Measurements from ENCODE around the gene HEBP1. TPM values are rescaled to one million over a fixed set of nuclear protein-coding genes. Genes with fewer than 3 reads are reported as not detected.

The HEBP1 gene
- total and polyA plus RNA-seq, 4 donors, result 40.5 to 62.7 (median 53.7) TPM

DNA sequence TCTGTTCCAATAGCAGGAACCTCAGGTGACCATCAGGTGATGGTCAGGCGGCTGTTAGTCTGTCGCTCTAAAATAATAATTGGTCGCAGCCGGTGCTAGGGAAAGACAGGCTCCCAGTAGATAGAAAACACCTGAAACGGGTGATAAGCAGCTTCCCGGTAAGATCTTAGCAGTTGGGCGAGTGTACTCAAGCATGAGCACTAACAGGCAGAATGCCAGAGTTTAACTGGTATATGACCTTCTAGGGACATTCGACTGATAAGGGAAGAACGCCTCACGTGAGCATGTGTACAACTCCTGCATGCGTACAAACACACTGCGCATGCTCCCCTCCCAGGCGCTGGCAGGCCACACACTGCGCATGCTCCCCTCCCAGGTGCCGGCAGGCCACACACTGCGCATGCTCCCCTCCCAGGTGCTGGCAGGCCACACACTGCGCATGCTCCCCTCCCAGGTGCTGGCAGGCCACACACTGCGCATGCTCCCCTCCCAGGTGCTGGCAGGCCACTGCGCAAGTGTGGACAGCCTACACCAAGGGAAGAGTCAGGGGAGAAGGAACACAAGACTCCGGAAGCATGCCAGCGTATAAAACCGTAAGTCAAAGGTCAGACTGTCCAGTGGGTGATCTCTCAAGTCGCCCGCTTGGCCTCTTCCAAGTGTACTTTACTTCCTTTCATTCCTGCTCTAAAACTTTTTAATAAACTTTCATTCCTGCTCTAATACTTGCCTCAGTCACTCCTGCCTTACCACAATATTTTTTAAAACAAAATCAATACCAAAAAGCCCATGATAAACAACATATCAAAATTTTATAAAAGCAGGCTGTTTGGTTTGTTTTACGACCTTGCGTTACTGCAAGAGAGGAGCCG is 72.6 kb downstream of the HEBP1 start:
- peak; percentile 74 for ATAC-seq (ENCODE audit: insufficient read depth, low FRiP score)
- TF ChIP-seq, protein P1, sequence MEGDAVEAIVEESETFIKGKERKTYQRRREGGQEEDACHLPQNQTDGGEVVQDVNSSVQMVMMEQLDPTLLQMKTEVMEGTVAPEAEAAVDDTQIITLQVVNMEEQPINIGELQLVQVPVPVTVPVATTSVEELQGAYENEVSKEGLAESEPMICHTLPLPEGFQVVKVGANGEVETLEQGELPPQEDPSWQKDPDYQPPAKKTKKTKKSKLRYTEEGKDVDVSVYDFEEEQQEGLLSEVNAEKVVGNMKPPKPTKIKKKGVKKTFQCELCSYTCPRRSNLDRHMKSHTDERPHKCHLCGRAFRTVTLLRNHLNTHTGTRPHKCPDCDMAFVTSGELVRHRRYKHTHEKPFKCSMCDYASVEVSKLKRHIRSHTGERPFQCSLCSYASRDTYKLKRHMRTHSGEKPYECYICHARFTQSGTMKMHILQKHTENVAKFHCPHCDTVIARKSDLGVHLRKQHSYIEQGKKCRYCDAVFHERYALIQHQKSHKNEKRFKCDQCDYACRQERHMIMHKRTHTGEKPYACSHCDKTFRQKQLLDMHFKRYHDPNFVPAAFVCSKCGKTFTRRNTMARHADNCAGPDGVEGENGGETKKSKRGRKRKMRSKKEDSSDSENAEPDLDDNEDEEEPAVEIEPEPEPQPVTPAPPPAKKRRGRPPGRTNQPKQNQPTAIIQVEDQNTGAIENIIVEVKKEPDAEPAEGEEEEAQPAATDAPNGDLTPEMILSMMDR (IDR thresholded peaks at IDR 0.05; ENCODE audit: control extremely low read depth, extremely low read depth), result no peak
- H3K9me3 ChIP-seq (ENCODE audit: control insufficient read depth in 4 of 4, insufficient read depth in 3 of 4, low read length in 3 of 4), result no peaks in the 10 kb centered on the region
- H3K27ac ChIP-seq (ENCODE audit: low read depth in 1 of 2, low read length in 1 of 2), result no peak overlapping the region
- H3K27me3 ChIP-seq (ENCODE audit: control insufficient read depth in 3 of 3, insufficient read depth in 3 of 3, low read length in 2 of 3), result no peaks in the 10 kb centered on the region
- no peaks in the 10 kb centered on the region for H3K4me1 ChIP-seq (ENCODE audit: control insufficient read depth in 5 of 5, insufficient read depth in 5 of 5, low read length in 5 of 5)
- no peak overlapping the region for H3K4me3 ChIP-seq
- DNase-seq, result peak; percentile 72 to 83 (median 79)
- no peak overlapping the region for H3K9ac ChIP-seq (ENCODE audit: insufficient read depth in 1 of 2, low read length in 2 of 2)
- WGBS, 2 donors, result 52 to 67% methylated on average over 26 to 27 of the region's 27 CpGs
- H3K36me3 ChIP-seq (ENCODE audit: control insufficient read depth in 4 of 4, insufficient read depth in 4 of 4, low read length in 4 of 4), result no peaks in the 10 kb centered on the region

DNA sequence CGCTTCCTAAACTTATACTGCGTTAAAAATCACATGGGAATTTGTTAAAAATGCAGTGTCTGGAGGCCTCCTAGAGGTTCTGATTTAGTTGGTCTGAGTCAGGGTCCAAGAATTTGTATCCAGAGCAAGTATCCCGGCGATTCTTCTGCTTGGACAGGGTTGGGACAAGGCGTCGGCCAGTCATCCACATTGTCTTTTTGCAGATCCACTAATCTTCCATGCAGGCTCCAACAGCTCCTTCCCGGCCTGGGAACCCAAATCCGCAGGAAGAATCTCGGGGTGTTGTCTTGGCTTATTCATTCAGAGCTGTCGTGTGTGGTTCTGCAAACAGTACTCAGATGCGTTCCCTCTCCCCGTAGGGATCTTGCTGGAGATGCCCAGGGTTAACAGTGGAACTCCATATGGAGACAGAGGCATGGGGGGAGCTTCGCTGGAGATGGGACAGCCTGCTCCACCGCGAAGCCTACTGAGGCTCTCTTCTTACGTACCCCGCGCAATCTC is 73.4 kb downstream of the HEBP1 start:
- H3K4me3 ChIP-seq, result no peak overlapping the region
- TF ChIP-seq, protein P1 (IDR thresholded peaks at IDR 0.05; ENCODE audit: control extremely low read depth, extremely low read depth), result no peak
- no peaks in the 10 kb centered on the region for H3K4me1 ChIP-seq (ENCODE audit: control insufficient read depth in 5 of 5, insufficient read depth in 5 of 5, low read length in 5 of 5)
- ATAC-seq (ENCODE audit: insufficient read depth, low FRiP score), result no peak
- H3K27me3 ChIP-seq (ENCODE audit: control insufficient read depth in 3 of 3, insufficient read depth in 3 of 3, low read length in 2 of 3), result no peaks in the 10 kb centered on the region
- DNase-seq, result no peak
- no peak overlapping the region for H3K9ac ChIP-seq (ENCODE audit: insufficient read depth in 1 of 2, low read length in 2 of 2)
- H3K36me3 ChIP-seq (ENCODE audit: control insufficient read depth in 4 of 4, insufficient read depth in 4 of 4, low read length in 4 of 4), result no peaks in the 10 kb centered on the region
- WGBS, 2 donors, result 89 to 94% methylated on average over 18 of the region's 18 CpGs
- H3K27ac ChIP-seq (ENCODE audit: low read depth in 1 of 2, low read length in 1 of 2), result no peak overlapping the region
- H3K9me3 ChIP-seq (ENCODE audit: control insufficient read depth in 4 of 4, insufficient read depth in 3 of 4, low read length in 3 of 4), result no peaks in the 10 kb centered on the region

DNA sequence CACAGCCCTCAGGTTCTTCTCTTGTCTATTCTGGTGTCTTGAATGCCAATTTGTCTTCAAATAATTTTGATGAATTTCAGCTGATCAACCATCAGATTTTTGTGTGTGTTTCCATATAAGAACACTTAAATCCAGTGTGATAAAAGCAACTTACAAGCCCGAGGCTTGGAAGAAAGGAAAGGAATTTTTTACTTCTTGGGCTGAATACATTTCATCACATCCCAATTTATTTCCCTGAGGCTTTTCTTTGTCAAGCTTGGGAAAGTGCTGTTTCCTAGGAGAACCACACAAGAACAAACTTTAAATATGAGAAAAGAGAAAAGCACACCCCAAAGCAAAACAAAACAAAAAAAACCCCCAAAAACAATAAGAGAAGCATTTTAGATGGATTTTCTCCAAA is 74.7 kb downstream of the HEBP1 start:
- no peaks in the 10 kb centered on the region for H3K4me1 ChIP-seq (ENCODE audit: control insufficient read depth in 5 of 5, insufficient read depth in 5 of 5, low read length in 5 of 5)
- H3K27ac ChIP-seq (ENCODE audit: low read depth in 1 of 2, low read length in 1 of 2), result no peak overlapping the region
- H3K9me3 ChIP-seq (ENCODE audit: control insufficient read depth in 4 of 4, insufficient read depth in 3 of 4, low read length in 3 of 4), result no peaks in the 10 kb centered on the region
- no peaks in the 10 kb centered on the region for H3K27me3 ChIP-seq (ENCODE audit: control insufficient read depth in 3 of 3, insufficient read depth in 3 of 3, low read length in 2 of 3)
- H3K36me3 ChIP-seq (ENCODE audit: control insufficient read depth in 4 of 4, insufficient read depth in 4 of 4, low read length in 4 of 4), result no peaks in the 10 kb centered on the region
- no peak overlapping the region for H3K4me3 ChIP-seq
- TF ChIP-seq, protein P1 (IDR thresholded peaks at IDR 0.05; ENCODE audit: control extremely low read depth, extremely low read depth), result no peak
- no peak for ATAC-seq (ENCODE audit: insufficient read depth, low FRiP score)
- 42 to 81% methylated on average over 1 of the region's 1 CpG for WGBS, 2 donors
- DNase-seq, result no peak
- no peak overlapping the region for H3K9ac ChIP-seq (ENCODE audit: insufficient read depth in 1 of 2, low read length in 2 of 2)

Small RNAs within 50 kb of the gene (small RNA-seq; reads per million reads assigned to genes)
- gene RF00604 (ENCODE audit: low replicate concordance), result 1.4 reads per million, percentile 87 among the genes with 10 or more reads in this experiment

Other genes with a start within 250 kb of the HEBP1 start
- 10 to 100 TPM; 19.4 to 22.9 TPM for gene APOLD1, start 214.6 kb downstream of the HEBP1 start, total RNA-seq
- gene APOLD1, start 214.6 kb downstream of the HEBP1 start, polyA plus RNA-seq, result 10 to 100 TPM in 1 of 2 donors, 1 to 10 TPM in 1; 3.1 to 22.2 TPM
- gene DDX47, start 186.9 kb downstream of the HEBP1 start, total RNA-seq, result 10 to 100 TPM; 44.5 to 79.2 TPM
- gene DDX47, start 186.9 kb downstream of the HEBP1 start, polyA plus RNA-seq, result 10 to 100 TPM; 28.2 to 36.3 TPM
- gene GPRC5A, start 108.7 kb downstream of the HEBP1 start, total RNA-seq, result 100 to 1,000 TPM; 212 to 418 TPM
- 100 to 1,000 TPM; 117 to 131 TPM for gene GPRC5A, start 108.7 kb downstream of the HEBP1 start, polyA plus RNA-seq
- gene GPRC5D, start 48.1 kb downstream of the HEBP1 start, total RNA-seq, result not detected
- gene GPRC5D, start 48.1 kb downstream of the HEBP1 start, polyA plus RNA-seq, result under 1 TPM; 0.14 to 0.30 TPM
- 10 to 100 TPM in 1 of 2 donors, 1 to 10 TPM in 1; 9.0 to 10.4 TPM for gene FAM234B, start 44.1 kb upstream of the HEBP1 start, total RNA-seq
- 1 to 10 TPM; 1.4 to 3.6 TPM for gene FAM234B, start 44.1 kb upstream of the HEBP1 start, polyA plus RNA-seq
- gene GSG1, start 103.4 kb upstream of the HEBP1 start, total RNA-seq, result not detected
- gene GSG1, start 103.4 kb upstream of the HEBP1 start, polyA plus RNA-seq, result not detected
- gene EMP1, start 196.5 kb upstream of the HEBP1 start, total RNA-seq, result 100 to 1,000 TPM in 1 of 2 donors, 10 to 100 TPM in 1; 67.5 to 348 TPM
- gene EMP1, start 196.5 kb upstream of the HEBP1 start, polyA plus RNA-seq, result 100 to 1,000 TPM in 1 of 2 donors, 10 to 100 TPM in 1; 91.7 to 243 TPM